ENCODE results near the gene FBXO22.

The FBXO22 gene

GRCh38 chr15:75903331-75904239 is at the start of gene FBXO22 (continued):
- TF ChIP-seq REST (tag by site-specific recombination; IDR thresholded peaks at IDR 0.05) = 0 out of 2 replicates have a peak, but pooled peaks have one; percentile 14
- TF ChIP-seq ZNF580 (tag by site-specific recombination; IDR thresholded peaks at IDR 0.05) = no peak; the same call in none of the 2 replicates
- peak; percentile 76 for TF ChIP-seq ZBTB20 (tag by site-specific recombination; IDR thresholded peaks at IDR 0.05)
- TF ChIP-seq ELK4 (IDR thresholded peaks at IDR 0.05; ENCODE audit: borderline replicate concordance, low read depth, low read length) = peak; percentile 75; the same call in 1 of the 2 replicates
- TF ChIP-seq GLIS2 (tag by site-specific recombination; IDR thresholded peaks at IDR 0.05) = peak; percentile 58
- TF ChIP-seq RBAK (tag by site-specific recombination; IDR thresholded peaks at IDR 0.05) = no peak
- TF ChIP-seq ZBTB8A (tag by site-specific recombination; IDR thresholded peaks at IDR 0.05) = peak; percentile 72; the same call in 1 of the 2 replicates
- TF ChIP-seq ZNF16 (tag by site-specific recombination; IDR thresholded peaks at IDR 0.05; ENCODE audit: low read depth) = no peak
- TF ChIP-seq SCRT2 (tag by site-specific recombination; IDR thresholded peaks at IDR 0.05) = no peak
- peak; percentile 11; the same call in 1 of the 2 replicates for TF ChIP-seq ZNF623 (tag by site-specific recombination; IDR thresholded peaks at IDR 0.05)
- no peak for TF ChIP-seq ZNF596 (tag by site-specific recombination; IDR thresholded peaks at IDR 0.05)
- TF ChIP-seq ZNF121 (tag by site-specific recombination; IDR thresholded peaks at IDR 0.05) = peak; percentile 100
- no peak for TF ChIP-seq ZNF302 (tag by site-specific recombination; IDR thresholded peaks at IDR 0.05; ENCODE audit: low read depth)
- TF ChIP-seq TSHZ1 (tag by site-specific recombination; IDR thresholded peaks at IDR 0.05; ENCODE audit: borderline replicate concordance) = peak; percentile 33; the same call in 1 of the 2 replicates
- TF ChIP-seq BCL11A (tag by site-specific recombination; IDR thresholded peaks at IDR 0.05; ENCODE audit: low read depth) = peak; percentile 10; the same call in 1 of the 2 replicates
- peak; percentile 82 for TF ChIP-seq GLI4 (tag by site-specific recombination; IDR thresholded peaks at IDR 0.05)
- TF ChIP-seq ZNF660 (tag by site-specific recombination; IDR thresholded peaks at IDR 0.05) = peak; percentile 79
- TF ChIP-seq ZEB2 (tag by site-specific recombination; IDR thresholded peaks at IDR 0.05) = peak; percentile 94
- TF ChIP-seq ZNF140 (tag by site-specific recombination; IDR thresholded peaks at IDR 0.05) = no peak
- no peak for TF ChIP-seq ZNF785 (tag by site-specific recombination; IDR thresholded peaks at IDR 0.05)
- TF ChIP-seq ATF2 (tag by site-specific recombination; IDR thresholded peaks at IDR 0.05; ENCODE audit: low read depth) = no peak
- no peak for TF ChIP-seq REPIN1 (tag by site-specific recombination; IDR thresholded peaks at IDR 0.05; ENCODE audit: low read depth)
- TF ChIP-seq ZNF776 (tag by site-specific recombination; IDR thresholded peaks at IDR 0.05; ENCODE audit: borderline replicate concordance) = no peak
- TF ChIP-seq GLIS1 (tag by site-specific recombination; IDR thresholded peaks at IDR 0.05) = peak; percentile 96
- no peak for TF ChIP-seq ZNF19 (tag by site-specific recombination; IDR thresholded peaks at IDR 0.05; ENCODE audit: low read depth)
- TF ChIP-seq SETDB1 (IDR thresholded peaks at IDR 0.05; ENCODE audit: insufficient read length, low read length) = no peak
- TF ChIP-seq ZNF704 (tag by site-specific recombination; IDR thresholded peaks at IDR 0.05) = 0 out of 2 replicates have a peak, but pooled peaks have one; percentile 62
- peak; percentile 97 for TF ChIP-seq ZNF600 (tag by site-specific recombination; IDR thresholded peaks at IDR 0.05)

All from HEK293 (cell line).